H54 (cell line): ENCODE data around the gene SHD.

Experiments used
- DNase-seq: peaks from one replicate; pipeline ENCODE4 v3.0.0; 2011; ENCODE audit warnings: low spot score, mixed read lengths; ENCODE audit not compliant: insufficient read length
- FAIRE-seq: peaks from 3 replicates; lab custom pipeline; 2011; peaks lifted over from hg19 to GRCh38; lab: Jason Lieb, UNC
- POLR2A ChIP-seq: IDR thresholded peaks from 2 replicates; pipeline ENCODE4 v1.6.1; 2011; ENCODE audit warnings: low read depth, mild to moderate bottlenecking, low read length

SHD gene

DNA sequence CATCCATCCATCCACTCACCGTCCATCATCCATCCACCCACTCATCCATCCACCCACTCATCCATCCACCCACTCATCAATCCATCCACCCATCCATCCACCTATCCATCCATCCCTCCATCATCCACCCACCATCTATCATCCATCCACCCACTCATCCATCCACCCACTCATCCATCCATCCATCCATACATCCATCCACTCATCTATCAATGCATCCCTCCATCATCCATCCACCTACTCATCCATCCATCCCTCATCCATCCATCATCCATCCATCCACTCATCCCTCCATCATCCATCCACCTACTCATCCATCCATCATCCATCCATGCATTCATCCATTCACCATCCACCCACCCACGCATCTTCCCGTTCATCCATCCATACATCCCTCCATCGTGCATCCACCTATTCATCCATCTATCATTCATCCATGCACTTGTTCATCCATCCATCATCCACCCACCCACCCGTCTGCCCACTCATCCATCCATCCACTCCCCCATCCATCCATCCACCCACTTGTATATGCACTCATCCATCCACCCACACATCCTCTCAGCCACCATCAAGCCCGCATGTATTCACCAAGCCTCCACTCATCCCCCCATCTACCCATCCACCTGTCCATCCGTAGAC lies 56.0 kb downstream of the SHD start:
- no peak for TF ChIP-seq POLR2A
- DNase-seq = no peak
- FAIRE-seq = no peak

DNA sequence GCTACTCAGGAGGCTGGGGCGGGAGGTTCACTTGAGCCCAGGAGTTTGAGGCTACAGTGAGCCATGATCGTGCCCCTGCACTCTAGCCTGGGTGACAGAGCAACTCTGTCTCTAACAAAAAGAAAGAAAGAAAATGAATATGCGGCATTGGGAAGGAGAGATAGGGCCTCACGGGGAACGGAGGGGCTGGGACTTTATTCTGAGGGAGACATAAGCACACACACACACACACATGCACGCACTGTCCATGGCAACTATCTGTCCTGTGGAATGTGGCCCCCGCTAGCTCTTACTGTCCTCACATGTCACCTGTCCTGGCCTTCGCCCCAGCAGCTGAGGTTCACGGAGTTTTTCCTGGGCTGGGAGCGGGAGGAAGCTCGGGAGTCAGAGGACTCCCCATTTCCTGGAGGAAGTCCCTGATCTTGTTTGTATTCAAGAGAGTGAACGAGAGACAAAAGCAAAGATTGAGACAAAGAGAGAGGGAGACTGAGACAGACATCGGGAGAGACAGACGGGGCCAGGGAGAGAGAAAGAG lies 58.9 kb downstream of the SHD start:
- DNase-seq (no peak), FAIRE-seq (no peak)
- TF ChIP-seq POLR2A = no peak

DNA sequence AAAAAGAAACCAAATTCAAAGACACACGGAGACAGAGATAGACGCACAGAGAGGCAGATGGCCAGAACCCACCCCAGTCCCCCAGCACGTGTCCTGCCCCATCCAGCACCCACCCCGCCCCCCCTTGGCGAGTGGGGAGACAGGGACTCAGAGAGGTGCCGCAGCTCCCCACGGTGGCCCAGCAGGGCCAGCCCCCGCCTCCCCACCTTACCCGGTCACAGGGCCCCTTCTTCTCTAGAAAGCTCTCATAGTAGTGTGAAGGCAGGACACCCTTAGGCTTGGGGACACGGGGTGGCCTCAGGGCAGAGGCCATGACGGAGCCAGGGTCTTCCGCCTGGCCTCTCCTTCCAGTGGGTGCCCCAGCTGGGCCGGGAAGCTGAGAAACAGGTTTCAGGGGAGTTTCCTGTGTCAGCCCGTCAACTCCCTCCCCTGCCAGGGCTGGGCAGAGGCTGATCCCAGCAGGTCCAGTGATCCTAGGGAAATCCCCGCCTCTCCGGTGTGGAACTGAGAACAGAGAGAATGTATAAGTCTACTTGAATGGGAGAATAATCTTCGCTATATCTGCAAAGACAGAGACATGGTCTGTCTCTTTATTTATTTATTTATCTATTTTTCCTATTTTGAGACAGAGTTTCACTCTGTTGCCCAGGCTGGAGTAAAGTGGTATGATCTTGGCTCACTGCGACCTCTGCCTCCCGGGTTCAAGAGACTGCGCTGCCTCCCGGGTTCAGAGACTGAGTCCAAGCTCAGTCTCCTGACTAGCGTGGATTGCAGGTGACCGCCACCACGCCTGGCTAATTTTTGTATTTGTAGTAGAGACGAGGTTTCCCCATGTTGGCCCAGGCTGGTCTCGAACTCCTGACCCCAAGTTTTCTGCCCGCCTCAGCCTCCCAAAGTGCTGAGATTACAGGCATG lies 59.6 kb downstream of the SHD start, which contains the start of gene STAP2:
STAP2 (minus strand) TSS at position 387 of the 915 bp plus-strand sequence; CDS start at position 313, 74 bp downstream.
- no peak for FAIRE-seq

More for the DNA sequence above, 59.6 kb downstream of the SHD start, which contains the start of gene STAP2:
- DNase-seq = no peak
- TF ChIP-seq POLR2A = no peak
